ENCODE data around the gene MRPS5. TPM values are rescaled to one million over a fixed set of nuclear protein-coding genes. Genes with fewer than 3 reads are reported as not detected.

Gene MRPS5
- total RNA-seq, 1 donor from 2014 or later, result 77.0 TPM

GRCh38 chr2:95063086-95063958 is 58.3 kb downstream of the MRPS5 start:
- no peak for DNase-seq

DNA sequence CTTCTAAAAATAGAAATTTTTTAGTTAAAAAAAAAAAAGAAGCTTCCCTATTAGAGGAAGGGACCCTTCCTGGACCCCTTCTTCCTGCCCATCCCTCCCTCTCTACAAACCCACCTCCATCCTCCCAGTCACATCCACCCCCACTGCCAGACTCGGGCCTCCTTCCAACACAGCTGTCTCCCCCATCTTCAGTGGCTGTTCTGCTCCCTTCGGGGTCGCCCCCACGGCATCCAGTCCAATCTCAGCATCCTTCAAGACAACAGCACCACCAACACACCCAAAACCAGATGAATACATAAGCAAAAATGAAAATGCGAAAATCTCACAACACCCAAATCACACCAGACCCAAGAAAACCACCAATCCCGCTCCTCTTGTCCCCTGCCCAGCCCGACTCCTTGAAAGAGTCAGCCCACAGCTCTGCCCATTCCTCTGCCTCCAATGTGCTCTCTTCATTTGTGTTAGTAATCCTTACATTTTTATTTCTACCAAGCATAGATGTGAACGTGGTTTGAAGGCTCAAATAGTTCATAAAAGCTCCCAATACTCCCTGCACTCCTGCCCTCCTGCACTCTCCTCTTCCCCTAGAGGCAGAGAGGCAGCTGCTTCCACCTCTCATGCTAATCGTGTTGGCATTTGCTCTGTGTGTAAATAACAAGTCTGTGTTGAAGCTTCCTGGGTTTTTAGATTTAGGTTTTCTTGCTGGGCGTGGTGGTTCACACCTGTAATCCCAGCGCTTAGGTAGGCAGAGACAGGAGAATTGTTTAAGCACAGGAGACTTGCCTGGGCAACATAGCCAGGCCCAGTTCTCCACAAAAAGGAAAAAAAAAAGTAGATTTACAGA is 59.1 kb downstream of the MRPS5 start:
- DNase-seq, result no peak
- intact Hi-C loops (cut with DNase I), result no loop called here
- ATAC-seq (ENCODE audit: poor library complexity), result no peak

More at GRCh38 chr2:95063086-95063958, 58.3 kb downstream of the MRPS5 start:
- no peak for ATAC-seq (ENCODE audit: poor library complexity)
- intact Hi-C loops (cut with DNase I), result no loop called here

GRCh38 chr2:95061601-95062183 is 59.9 kb downstream of the MRPS5 start:
- ATAC-seq (ENCODE audit: poor library complexity) (no peak), DNase-seq (no peak)
- intact Hi-C loops (cut with DNase I), result no loop called here

- ATAC-seq (ENCODE audit: poor library complexity) (no peak), DNase-seq (no peak)
- intact Hi-C loops (cut with DNase I), result no loop called here
Observed at GRCh38 chr2:95061119-95061512, 60.5 kb downstream of the MRPS5 start.

- ATAC-seq (ENCODE audit: poor library complexity), result no peak
- DNase-seq, result no peak
- intact Hi-C loops (cut with DNase I), result no loop called here
Observed at GRCh38 chr2:95060446-95061118, 61.0 kb downstream of the MRPS5 start.

GRCh38 chr2:95059656-95060370 is 61.8 kb downstream of the MRPS5 start:
- no peak for ATAC-seq (ENCODE audit: poor library complexity)
- no peak for DNase-seq
- intact Hi-C loops (cut with DNase I), result no loop called here

DNA sequence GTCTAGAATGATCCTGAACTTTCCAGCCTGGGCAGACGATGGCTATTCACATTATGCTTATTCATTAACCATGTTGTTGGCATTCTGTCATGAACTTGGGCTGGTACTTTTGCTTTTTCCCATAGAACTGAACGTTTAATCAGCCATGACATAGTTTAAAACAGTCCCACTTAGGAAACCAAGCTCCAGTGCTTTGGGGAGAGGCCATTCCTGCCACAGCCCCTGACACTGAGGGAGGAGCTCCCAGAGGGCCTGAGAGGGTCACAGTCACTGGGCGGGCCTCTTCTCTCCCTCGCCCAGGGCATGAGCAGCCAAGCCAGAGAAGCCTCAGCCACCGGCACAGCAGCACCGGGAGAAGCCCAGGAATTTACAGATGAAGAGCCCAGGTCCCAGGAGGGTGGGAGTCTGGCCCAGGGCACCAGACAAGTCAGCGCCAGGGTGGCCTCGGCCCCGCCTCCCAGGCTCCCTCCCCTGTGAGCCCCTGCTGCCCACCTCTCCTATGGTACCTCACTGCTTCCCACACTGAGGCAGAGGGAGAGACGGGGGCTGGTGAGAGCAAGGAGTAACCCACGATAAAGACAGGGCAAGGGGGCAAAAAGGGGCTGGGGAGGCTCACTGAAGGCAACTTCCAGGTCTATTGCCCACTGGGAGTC is 62.5 kb downstream of the MRPS5 start:
- DNase-seq (no peak), ATAC-seq (ENCODE audit: poor library complexity) (no peak)
- intact Hi-C loops (cut with DNase I), result no loop called here

DNA sequence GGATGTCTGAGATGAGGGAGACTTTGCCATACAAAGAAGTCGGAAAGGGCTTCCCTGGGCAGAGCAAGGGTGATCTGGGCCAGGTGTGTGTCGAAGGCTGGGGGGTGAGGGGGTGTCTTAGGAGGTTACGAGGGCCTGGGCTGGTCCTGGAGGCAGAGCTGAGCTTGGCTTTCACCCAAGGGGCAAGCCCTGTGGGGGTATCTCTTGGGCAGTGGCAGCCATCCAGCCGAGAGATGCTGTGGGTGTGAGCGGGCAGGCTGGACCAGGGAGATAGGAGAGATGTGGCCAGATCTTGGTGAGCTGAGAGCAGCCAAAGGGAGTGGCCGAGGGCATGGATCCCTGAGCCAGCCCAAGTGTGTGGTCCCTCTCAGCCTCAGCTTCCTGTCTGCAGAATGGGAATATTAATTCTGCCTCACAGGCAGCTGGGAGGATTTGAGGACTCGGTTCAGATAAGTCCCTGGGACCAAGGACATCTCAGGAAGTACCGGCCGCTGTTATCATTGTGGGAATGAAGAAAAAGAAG is 63.1 kb downstream of the MRPS5 start:
- ATAC-seq (ENCODE audit: poor library complexity) (no peak), DNase-seq (no peak)

DNA sequence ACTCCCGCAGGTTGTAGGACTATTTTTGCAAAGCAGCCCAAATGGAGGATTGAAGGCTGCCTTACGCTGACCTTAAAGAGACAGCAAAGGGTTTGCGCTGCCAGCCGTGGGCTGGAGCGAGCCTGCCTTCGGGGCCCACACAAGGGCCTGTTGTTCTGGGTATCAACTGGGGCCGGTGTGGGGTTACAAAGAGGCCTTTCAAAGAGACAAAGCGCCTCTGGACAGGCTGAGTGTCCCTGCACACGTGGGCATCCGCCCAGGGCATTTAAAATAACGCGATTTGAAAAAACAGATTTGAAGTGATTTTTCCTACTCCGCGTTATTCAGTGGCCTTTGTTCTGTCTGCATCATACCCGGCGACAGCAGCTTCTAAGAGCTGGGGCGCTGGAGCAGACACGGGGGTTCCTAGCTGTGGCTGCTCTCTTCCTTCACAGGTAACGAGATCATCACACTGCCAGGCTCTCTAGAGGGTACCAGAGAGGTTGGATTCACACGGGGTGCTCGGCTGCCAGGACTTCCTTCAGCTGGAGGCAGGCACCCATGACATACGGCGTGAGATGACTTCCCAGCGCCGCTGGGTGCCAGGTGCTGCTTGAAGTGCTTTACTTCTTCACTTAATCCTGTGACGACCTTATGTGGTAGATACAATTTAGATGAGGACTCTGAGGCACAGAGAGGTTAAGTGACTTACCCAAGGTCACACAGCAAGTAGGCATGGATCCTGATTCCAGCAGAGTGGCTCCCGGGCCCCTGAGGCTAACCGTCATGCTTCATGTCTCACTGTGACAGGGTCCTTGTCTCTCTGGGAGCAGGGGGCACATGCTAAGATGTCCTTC is 63.9 kb downstream of the MRPS5 start:
- DNase-seq (no peak), ATAC-seq (ENCODE audit: poor library complexity) (no peak)
- intact Hi-C loops (cut with DNase I), result no loop called here

More for the DNA sequence above, 63.1 kb downstream of the MRPS5 start:
- intact Hi-C loops (cut with DNase I), result no loop called here

DNA sequence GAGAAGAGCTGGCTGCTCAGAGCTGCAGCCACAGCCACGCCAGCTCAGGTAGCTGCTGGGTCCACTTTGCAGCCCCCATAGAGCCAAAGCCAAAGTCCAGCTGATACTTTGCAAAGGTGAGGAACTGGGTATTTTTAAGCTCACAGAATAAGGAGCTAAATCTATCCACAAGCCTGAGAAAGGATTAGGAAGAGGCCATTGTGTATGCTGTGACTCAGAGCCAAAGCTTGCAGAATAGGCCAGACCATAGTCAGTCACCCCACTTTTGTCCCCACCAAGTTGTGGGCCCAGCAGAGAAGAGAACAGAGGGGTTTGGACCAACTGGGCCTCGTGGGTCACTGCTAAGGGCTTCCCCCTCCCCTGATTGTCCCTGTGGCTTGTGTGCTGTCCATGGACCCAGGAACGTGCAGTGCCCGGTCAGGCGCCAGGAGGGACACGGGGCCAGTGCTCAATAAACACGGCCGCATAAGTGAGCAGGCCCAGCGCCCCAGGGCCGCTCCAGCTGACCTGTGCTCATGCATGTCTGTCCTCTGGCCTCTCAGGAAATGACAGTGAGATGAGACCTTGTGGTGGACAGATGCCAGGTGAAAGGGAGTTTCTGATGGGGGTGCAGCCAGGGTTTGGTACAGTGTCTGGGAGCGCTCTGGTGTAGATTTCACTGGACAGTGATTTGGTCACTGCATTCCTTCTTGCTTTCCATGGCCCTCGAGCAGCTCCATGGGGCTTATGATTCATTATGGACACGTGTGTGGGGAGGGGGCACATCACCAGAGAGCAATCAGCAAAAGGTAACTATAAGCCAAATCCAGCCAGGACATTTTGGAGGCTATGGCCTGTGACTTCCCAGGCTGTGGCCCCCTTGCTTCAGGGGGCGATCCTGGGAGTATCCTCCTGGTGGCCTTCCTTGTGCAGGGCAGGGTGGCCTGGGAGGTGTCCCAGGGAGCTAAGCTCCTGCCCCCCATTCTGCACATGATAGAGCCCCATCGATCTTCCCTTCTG is 64.8 kb downstream of the MRPS5 start:
- DNase-seq (no peak), ATAC-seq (ENCODE audit: poor library complexity) (no peak)
- intact Hi-C loops (cut with DNase I), result no loop called here

- ATAC-seq (ENCODE audit: poor library complexity), result no peak
- intact Hi-C loops (cut with DNase I), result no loop called here
- DNase-seq, result no peak
Observed at GRCh38 chr2:95056044-95056443, 65.6 kb downstream of the MRPS5 start.

GRCh38 chr2:95055262-95055661 is 66.3 kb downstream of the MRPS5 start:
- intact Hi-C loops (cut with DNase I), result no loop called here
- ATAC-seq (ENCODE audit: poor library complexity) (no peak), DNase-seq (no peak)

DNA sequence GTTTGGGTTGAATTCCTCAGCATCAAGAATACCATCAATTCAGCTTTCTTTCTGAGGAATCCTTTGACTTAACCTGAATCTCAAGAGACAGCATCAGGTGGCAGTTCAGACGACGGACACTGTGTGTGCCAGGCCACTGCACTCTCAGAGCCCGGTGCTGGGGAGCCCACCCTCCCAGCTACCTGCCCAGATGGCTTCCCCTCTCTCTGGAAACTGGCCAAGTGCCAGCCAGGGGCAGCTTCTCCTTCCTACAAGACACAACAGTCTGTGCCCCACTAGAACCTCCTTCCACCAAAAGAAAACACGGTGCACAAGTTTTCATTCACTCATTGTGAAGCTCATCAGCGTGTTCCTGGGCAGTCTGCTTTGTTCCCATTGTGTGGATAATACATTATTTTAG is 67.6 kb downstream of the MRPS5 start:
- intact Hi-C loops (cut with DNase I), result no loop called here
- DNase-seq, result no peak
- no peak for ATAC-seq (ENCODE audit: poor library complexity)

DNA sequence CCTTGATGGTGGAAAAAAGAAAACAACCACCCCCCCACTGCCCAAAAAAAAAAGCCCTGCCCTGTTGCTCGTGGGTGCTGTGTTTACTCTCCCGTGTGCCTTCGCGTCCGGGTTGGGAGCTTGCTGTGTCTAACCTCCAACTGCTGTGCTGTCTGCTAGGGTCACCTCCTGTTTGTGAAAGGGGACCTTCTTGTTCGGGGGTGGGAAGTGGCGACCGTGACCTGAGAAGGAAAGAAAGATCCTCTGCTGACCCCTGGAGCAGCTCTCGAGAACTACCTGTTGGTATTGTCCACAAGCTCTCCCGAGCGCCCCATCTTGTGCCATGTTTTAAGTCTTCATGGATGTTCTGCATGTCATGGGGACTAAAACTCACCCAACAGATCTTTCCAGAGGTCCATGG is 68.1 kb downstream of the MRPS5 start:
- intact Hi-C loops (cut with DNase I), result no loop called here
- ATAC-seq (ENCODE audit: poor library complexity) (peak; percentile 48), DNase-seq (no peak)

DNA sequence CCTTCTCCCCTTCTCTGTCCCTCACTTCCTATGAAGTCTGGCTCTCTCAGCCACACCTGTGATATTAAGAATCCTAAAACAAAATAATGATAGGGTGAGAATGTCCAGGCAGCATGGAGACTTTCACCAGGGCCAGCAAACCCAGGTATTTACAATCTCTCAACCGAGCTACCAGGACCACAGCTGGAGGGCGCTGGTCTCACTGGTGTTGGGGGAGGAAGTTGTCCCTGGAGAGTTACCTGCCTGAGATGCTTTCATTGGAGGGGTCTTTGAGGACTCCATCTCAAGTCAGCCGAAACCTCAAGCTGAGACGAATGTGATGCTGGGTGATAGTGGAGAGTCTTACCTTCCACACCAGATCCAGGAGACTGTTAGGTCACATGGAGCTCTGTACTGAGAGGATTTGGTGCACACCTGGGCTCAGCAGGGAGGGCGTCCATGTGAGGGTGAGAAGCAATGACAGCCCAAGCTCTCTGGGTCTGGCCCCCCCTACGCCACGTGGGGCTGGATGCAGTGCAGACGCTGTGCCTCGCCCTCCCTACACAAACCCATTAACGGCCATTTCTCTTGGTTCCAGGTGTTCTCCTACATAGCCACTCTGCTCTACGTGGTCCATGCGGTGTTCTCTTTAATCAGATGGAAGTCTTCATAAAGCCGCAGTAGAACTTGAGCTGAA is 68.7 kb downstream of the MRPS5 start:
- DNase-seq (no peak), ATAC-seq (ENCODE audit: poor library complexity) (no peak)
- intact Hi-C loops (cut with DNase I), result no loop called here
